NCI-H446 (cell line): ENCODE measurements around the gene PLBD2.

ENCODE experiments used
- DNase-seq, 2 experiments: peaks; one replicate each; lab custom pipeline; 2025; lab: John Stamatoyannopoulos, UW

PLBD2 gene

GRCh38 chr12:113358381-113359132 lies at the start of gene PLBD2:
PLBD2 (plus strand) TSS chr12:113358587; CDS start chr12:113358601, 14 bp downstream.
- DNase-seq, result peak; percentile 77 to 95

- no peak for DNase-seq
These were observed 47.9 kb upstream of the PLBD2 start for GRCh38 chr12:113310489-113310888.

- no peak for DNase-seq
These were observed 44.3 kb upstream of the PLBD2 start for GRCh38 chr12:113314121-113314529.

GRCh38 chr12:113315358-113315757 lies 43.0 kb upstream of the PLBD2 start:
- DNase-seq, result no peak

GRCh38 chr12:113316155-113316554 lies 42.2 kb upstream of the PLBD2 start:
- no peak for DNase-seq

GRCh38 chr12:113317122-113317521 lies 41.3 kb upstream of the PLBD2 start:
- no peak for DNase-seq

- DNase-seq, result no peak
These were observed 40.2 kb upstream of the PLBD2 start for GRCh38 chr12:113318046-113318656.

GRCh38 chr12:113318900-113319628 lies 39.3 kb upstream of the PLBD2 start:
- no peak for DNase-seq

- DNase-seq, result no peak
These were observed 38.0 kb upstream of the PLBD2 start for GRCh38 chr12:113320401-113320800.

- DNase-seq, result no peak
These were observed 36.0 kb upstream of the PLBD2 start for GRCh38 chr12:113322343-113322742.

- peak in 1 of 2 experiments; percentile 50 for DNase-seq
These were observed 32.5 kb upstream of the PLBD2 start for GRCh38 chr12:113325916-113326315.

GRCh38 chr12:113326775-113327395 lies 31.5 kb upstream of the PLBD2 start:
- DNase-seq, result no peak

- DNase-seq, result no peak
These were observed 30.0 kb upstream of the PLBD2 start for GRCh38 chr12:113328368-113328889.

GRCh38 chr12:113329022-113329790 lies 29.2 kb upstream of the PLBD2 start:
- no peak for DNase-seq

- no peak for DNase-seq
These were observed 28.5 kb upstream of the PLBD2 start for GRCh38 chr12:113329791-113330417.

- DNase-seq, result no peak
These were observed 27.9 kb upstream of the PLBD2 start for GRCh38 chr12:113330505-113330904.

- DNase-seq, result peak; percentile 8 to 47
These were observed 25.5 kb upstream of the PLBD2 start for GRCh38 chr12:113332688-113333417.

GRCh38 chr12:113333418-113333750 lies 25.0 kb upstream of the PLBD2 start:
- DNase-seq, result no peak

- DNase-seq, result no peak
These were observed 24.3 kb upstream of the PLBD2 start for GRCh38 chr12:113333877-113334785.
